Natural killer cell (primary cell): ENCODE results near the gene DUOXA1. TPM values are rescaled to one million over a fixed set of nuclear protein-coding genes. Genes with fewer than 3 reads are reported as not detected.
A peak's percentile ranks its signal among the peaks of the same experiment; 100 is the strongest.

ENCODE experiments used
- ATAC-seq, 3 donors: fragments of 150-1000 bp in 2 of 3; fragments of 200-7000 bp in 1 of 3; cut with Tn5 transposase; 1 replicate in 1 of 3; 2 replicates in 2 of 3; pipeline ENCODE4 v1.10.0; 2021; ENCODE audit warnings: mild to moderate bottlenecking in 2 of 3, moderate library complexity in 2 of 3
- DNase-seq, 2 donors: peaks; one replicate each; pipeline versions ENCODE4 v3.0.0 to v3.0.0-alpha.2; 2013 to 2021; ENCODE audit warnings: mixed read lengths in 1 of 2
- H3K27ac ChIP-seq: one replicate; pipeline ENCODE4 v1.5.1; 2013; ENCODE audit warnings: mild to moderate bottlenecking, low read length
- H3K27me3 ChIP-seq: one replicate; pipeline ENCODE4 v1.6.1; 2013; ENCODE audit warnings: low read length; ENCODE audit not compliant: control insufficient read depth, insufficient read depth
- H3K36me3 ChIP-seq: one replicate; pipeline ENCODE4 v1.6.1; 2013; ENCODE audit warnings: low read length; ENCODE audit not compliant: control insufficient read depth, insufficient read depth
- H3K4me1 ChIP-seq: one replicate; pipeline ENCODE4 v1.6.1; 2013; ENCODE audit warnings: low read length; ENCODE audit not compliant: control insufficient read depth, insufficient read depth
- H3K4me3 ChIP-seq: one replicate; pipeline ENCODE4 v1.5.1; 2013; ENCODE audit warnings: low read length
- H3K9me3 ChIP-seq: one replicate; pipeline ENCODE4 v1.6.1; 2013; ENCODE audit warnings: low read length; ENCODE audit not compliant: control insufficient read depth, insufficient read depth
- H3K27ac Mint-ChIP-seq, 2 donors: one replicate each; pipeline ENCODE4 v1.8.0; 2022; ENCODE audit warnings: mild to moderate bottlenecking in 2 of 2, mixed read lengths in 2 of 2, moderate library complexity in 1 of 2
- H3K27me3 Mint-ChIP-seq, 2 donors: one replicate each; pipeline ENCODE4 v1.8.0; 2022; ENCODE audit warnings: low read depth in 2 of 2, mixed read lengths in 2 of 2
- H3K36me3 Mint-ChIP-seq: one replicate; pipeline ENCODE4 v1.8.0; 2022; ENCODE audit warnings: mixed read lengths
- H3K4me1 Mint-ChIP-seq, 2 donors: one replicate each; pipeline ENCODE4 v1.8.0; 2022; ENCODE audit warnings: mixed read lengths in 2 of 2
- H3K4me3 Mint-ChIP-seq: one replicate; pipeline ENCODE4 v1.8.0; 2022; ENCODE audit warnings: mild to moderate bottlenecking, moderate library complexity, mixed read lengths
- H3K9me3 Mint-ChIP-seq, 2 donors: one replicate each; pipeline ENCODE4 v1.8.0; 2022; ENCODE audit warnings: mixed read lengths in 2 of 2
- WGBS: methylation state at CpG from one replicate; pipeline ENCODE4 v1.1.7; 2013; ENCODE audit warnings: missing lambda C conversion rate; ENCODE audit not compliant: insufficient coverage; 5-methylcytosine and 5-hydroxymethylcytosine counted together
- intact Hi-C: fragments of 100-400 bp; cut with micrococcal nuclease; formaldehyde crosslinking; loops from one replicate; pipeline ENCODE4 v1.14.2; 2022
- total RNA-seq, 4 donors: library from RNA; stranded (reverse); fragments of 120-200 nt in 1 of 4; gene quantifications; one replicate each; pipeline versions ENCODE4 v1.2.3 to v1.2.4, GENCODE V29; 2013 to 2022
- TF ChIP-seq, protein P1 (sequence below): fragments of 200-600 bp; IDR thresholded peaks from one replicate; pipeline ENCODE4 v1.8.0; 2022; ENCODE audit warnings: antibody characterized with exemption

Gene DUOXA1
- total RNA-seq, 3 donors from 2014 or later (not counting 1 experiment from before 2014, with no cell fraction given) = 0.39 to 0.40 TPM; not detected in 1

DNA sequence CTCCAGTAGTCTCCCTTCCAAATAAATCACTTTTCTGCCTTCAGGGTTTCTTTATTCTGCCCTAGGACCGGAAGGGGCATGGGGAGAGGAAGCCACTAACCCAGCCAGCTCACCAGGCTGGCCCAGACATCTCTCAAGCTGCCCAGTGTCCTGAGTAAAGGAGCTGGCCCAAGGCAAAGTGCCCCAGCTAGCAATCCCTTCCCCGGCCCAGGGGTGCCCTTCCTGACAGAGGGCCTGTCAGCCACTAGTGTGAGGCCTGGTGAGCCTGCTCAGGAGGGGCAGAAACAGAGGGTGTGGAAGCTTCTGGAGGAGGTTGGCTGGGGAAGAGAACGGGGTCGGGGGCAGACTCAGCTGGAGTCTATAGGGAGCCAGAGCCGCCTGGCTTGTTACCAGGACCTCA is 35.9 kb upstream of the DUOXA1 start:
- Mint-ChIP-seq H3K4me3 (peak overlapping the region; percentile 80), H3K36me3 (no peaks in the 10 kb centered on the region), H3K4me1 (peaks cover 8 to 35% of the 10 kb centered on the region in 2 donors), H3K9me3 (no peaks in the 10 kb centered on the region), H3K27me3 (no peaks in the 10 kb centered on the region), H3K27ac (peak overlapping the region; percentile 76 to 81)
- H3K27me3 ChIP-seq = no peaks in the 10 kb centered on the region
- ATAC-seq = no peak
- H3K9me3 ChIP-seq = no peaks in the 10 kb centered on the region
- TF ChIP-seq, protein P1, sequence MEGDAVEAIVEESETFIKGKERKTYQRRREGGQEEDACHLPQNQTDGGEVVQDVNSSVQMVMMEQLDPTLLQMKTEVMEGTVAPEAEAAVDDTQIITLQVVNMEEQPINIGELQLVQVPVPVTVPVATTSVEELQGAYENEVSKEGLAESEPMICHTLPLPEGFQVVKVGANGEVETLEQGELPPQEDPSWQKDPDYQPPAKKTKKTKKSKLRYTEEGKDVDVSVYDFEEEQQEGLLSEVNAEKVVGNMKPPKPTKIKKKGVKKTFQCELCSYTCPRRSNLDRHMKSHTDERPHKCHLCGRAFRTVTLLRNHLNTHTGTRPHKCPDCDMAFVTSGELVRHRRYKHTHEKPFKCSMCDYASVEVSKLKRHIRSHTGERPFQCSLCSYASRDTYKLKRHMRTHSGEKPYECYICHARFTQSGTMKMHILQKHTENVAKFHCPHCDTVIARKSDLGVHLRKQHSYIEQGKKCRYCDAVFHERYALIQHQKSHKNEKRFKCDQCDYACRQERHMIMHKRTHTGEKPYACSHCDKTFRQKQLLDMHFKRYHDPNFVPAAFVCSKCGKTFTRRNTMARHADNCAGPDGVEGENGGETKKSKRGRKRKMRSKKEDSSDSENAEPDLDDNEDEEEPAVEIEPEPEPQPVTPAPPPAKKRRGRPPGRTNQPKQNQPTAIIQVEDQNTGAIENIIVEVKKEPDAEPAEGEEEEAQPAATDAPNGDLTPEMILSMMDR = no peak
- H3K36me3 ChIP-seq = no peaks in the 10 kb centered on the region
- H3K27ac ChIP-seq = no peak overlapping the region
- no peak overlapping the region for H3K4me3 ChIP-seq
- intact Hi-C loops = no loop called here
- no peak for DNase-seq
- 86% methylated on average over 4 of the region's 5 CpGs for WGBS
- H3K4me1 ChIP-seq = peaks cover 34% of the 10 kb centered on the region

GRCh38 chr15:45164914-45165313 is 35.2 kb upstream of the DUOXA1 start:
- no peak for ATAC-seq
- Histone ChIP-seq H3K4me3 (no peak overlapping the region), H3K4me1 (peaks cover 34% of the 10 kb centered on the region), H3K9me3 (no peaks in the 10 kb centered on the region), H3K27me3 (no peaks in the 10 kb centered on the region), H3K27ac (no peak overlapping the region), H3K36me3 (no peaks in the 10 kb centered on the region)
- Mint-ChIP-seq H3K9me3 (no peaks in the 10 kb centered on the region), H3K36me3 (no peaks in the 10 kb centered on the region), H3K27ac (peak overlapping the region; percentile 36 to 81), H3K4me1 (peaks cover 14 to 35% of the 10 kb centered on the region in 2 donors), H3K27me3 (no peaks in the 10 kb centered on the region), H3K4me3 (peak overlapping the region; percentile 25)
- intact Hi-C loops = no loop called here
- DNase-seq = no peak
- TF ChIP-seq, protein P1 = no peak
- WGBS = no CpG with 5 or more reads among the region's 1 CpG

DNA sequence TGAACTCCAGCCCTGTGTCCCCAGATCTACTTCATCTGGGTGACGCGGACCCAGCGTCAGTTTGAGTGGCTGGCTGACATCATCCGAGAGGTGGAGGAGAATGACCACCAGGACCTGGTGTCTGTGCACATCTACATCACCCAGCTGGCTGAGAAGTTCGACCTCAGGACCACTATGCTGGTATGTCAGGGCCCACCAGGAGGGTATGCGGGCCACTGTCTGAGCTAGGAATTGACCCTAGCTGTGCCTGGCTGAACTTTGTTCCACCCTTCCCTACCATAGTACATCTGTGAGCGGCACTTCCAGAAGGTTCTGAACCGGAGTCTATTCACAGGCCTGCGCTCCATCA is 33.8 kb upstream of the DUOXA1 start:
- no peak for DNase-seq
- no peak for ATAC-seq
- intact Hi-C loops = loop anchor here (1.0 kb wide), 2 partner anchors 236 to 295 kb away; no protein-coding TSS in a partner anchor
- no peaks in the 10 kb centered on the region for H3K9me3 Mint-ChIP-seq
- H3K27ac Mint-ChIP-seq = peak overlapping the region in 1 of 2 donors; percentile 68
- H3K4me3 Mint-ChIP-seq = no peak overlapping the region
- Histone ChIP-seq H3K27ac (no peak overlapping the region), H3K9me3 (no peaks in the 10 kb centered on the region), H3K4me1 (peaks cover 34% of the 10 kb centered on the region), H3K27me3 (no peaks in the 10 kb centered on the region), H3K4me3 (no peak overlapping the region), H3K36me3 (no peaks in the 10 kb centered on the region)
- WGBS = 94% methylated on average over 9 of the region's 9 CpGs
- no peaks in the 10 kb centered on the region for H3K36me3 Mint-ChIP-seq
- TF ChIP-seq, protein P1 = no peak
- H3K27me3 Mint-ChIP-seq = no peaks in the 10 kb centered on the region
- peaks cover 15 to 41% of the 10 kb centered on the region in 2 donors for H3K4me1 Mint-ChIP-seq
